Loucy (cell line): ENCODE measurements around the gene COL17A1.

Experiments used
- H2AFZ ChIP-seq: fragments of 200-600 bp; sonication (generic); 2 replicates; pipeline ENCODE4 v1.6.0; 2016; ENCODE audit warnings: antibody characterized with exemption, mild to moderate bottlenecking, low read length, moderate library complexity
- H3F3A ChIP-seq: fragments of 200-600 bp; 2 replicates; pipeline ENCODE4 v1.6.0; 2016; ENCODE audit warnings: antibody characterized with exemption, low read depth, mild to moderate bottlenecking
- H3K27me3 ChIP-seq: fragments of 200-600 bp; sonication (generic); 2 replicates; pipeline ENCODE4 v1.6.1; 2014; ENCODE audit warnings: low read length, mild to moderate bottlenecking; ENCODE audit not compliant: insufficient read depth, poor library complexity, severe bottlenecking
- H3K36me3 ChIP-seq: fragments of 200-600 bp; sonication (generic); 2 replicates; pipeline ENCODE4 v1.6.1; 2016; ENCODE audit warnings: low read length; ENCODE audit not compliant: insufficient read depth
- H3K4me1 ChIP-seq: fragments of 200-600 bp; sonication (generic); 2 replicates; pipeline ENCODE4 v1.5.1; 2014; ENCODE audit warnings: low read length, mild to moderate bottlenecking; ENCODE audit not compliant: insufficient read depth, poor library complexity, severe bottlenecking
- H3K4me2 ChIP-seq: fragments of 200-600 bp; sonication (generic); 2 replicates; pipeline ENCODE4 v1.6.0; 2014; ENCODE audit warnings: antibody characterized with exemption, low read length, low read depth, mild to moderate bottlenecking; ENCODE audit not compliant: poor library complexity, severe bottlenecking
- H3K4me3 ChIP-seq: fragments of 200-600 bp; sonication (generic); 2 replicates; pipeline ENCODE4 v1.5.1; 2014; ENCODE audit warnings: low read length, mild to moderate bottlenecking, mixed read lengths; ENCODE audit not compliant: poor library complexity, severe bottlenecking
- H3K79me2 ChIP-seq: fragments of 200-600 bp; sonication (generic); 2 replicates; pipeline ENCODE4 v1.6.1; 2014; ENCODE audit warnings: low read length; ENCODE audit not compliant: insufficient read depth
- H3K9ac ChIP-seq: fragments of 200-600 bp; sonication (generic); 2 replicates; pipeline ENCODE4 v1.6.0; 2014; ENCODE audit warnings: mild to moderate bottlenecking, low read depth, low read length, moderate library complexity; ENCODE audit not compliant: poor library complexity, severe bottlenecking
- H3K9me2 ChIP-seq: fragments of 200-600 bp; sonication (generic); replicated peaks from 2 replicates; pipeline ENCODE4 v1.6.1; 2016; ENCODE audit warnings: low read depth, low read length, mixed read lengths
- H3K9me3 ChIP-seq: fragments of 200-600 bp; sonication (generic); 2 replicates; pipeline ENCODE4 v1.6.1; 2014; ENCODE audit warnings: mild to moderate bottlenecking, antibody characterized with exemption, low read length, low read depth; ENCODE audit not compliant: insufficient read depth
- H4K20me1 ChIP-seq: fragments of 200-600 bp; sonication (generic); 2 replicates; pipeline ENCODE4 v1.6.0; 2014; ENCODE audit warnings: antibody characterized with exemption, low read length, mild to moderate bottlenecking; ENCODE audit not compliant: insufficient read depth, poor library complexity, severe bottlenecking
- EZH2phosphoT487 ChIP-seq: fragments of 200-600 bp; IDR thresholded peaks from 2 replicates; pipeline ENCODE4 v1.6.1; 2018; ENCODE audit warnings: antibody characterized with exemption, mild to moderate bottlenecking, moderate library complexity, borderline replicate concordance
- TF ChIP-seq, protein P1 (sequence below): fragments of 200-600 bp; sonication (generic); conservative IDR thresholded peaks from 2 replicates; pipeline ENCODE4 v1.5.1; 2014; ENCODE audit warnings: mild to moderate bottlenecking, antibody characterized with exemption, low read length

COL17A1 gene

DNA sequence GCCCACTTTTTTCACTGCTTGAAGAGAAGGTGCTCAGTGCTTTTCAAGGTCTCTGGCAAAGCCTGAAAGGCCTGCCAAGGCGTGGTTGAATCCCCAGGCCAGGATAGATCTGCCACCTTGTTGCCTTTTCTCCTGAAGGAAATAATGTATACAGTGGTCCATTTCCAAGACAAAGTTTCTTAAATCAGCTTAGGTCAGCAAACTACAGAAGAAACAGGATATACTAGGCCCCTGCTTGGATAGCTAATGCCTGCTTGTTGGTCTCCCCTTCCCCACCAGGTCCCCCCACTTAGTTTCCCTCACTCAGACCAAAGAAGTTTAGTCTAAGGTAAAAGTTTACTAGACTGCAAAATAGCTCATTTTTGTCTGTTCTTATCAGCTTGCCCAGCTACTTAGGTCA is 19.9 kb downstream of the COL17A1 start:
- H3F3A ChIP-seq: no peaks in the 10 kb centered on the region
- no peaks in the 10 kb centered on the region for H3K79me2 ChIP-seq
- H2AFZ ChIP-seq: no peak overlapping the region
- TF ChIP-seq, protein P1, sequence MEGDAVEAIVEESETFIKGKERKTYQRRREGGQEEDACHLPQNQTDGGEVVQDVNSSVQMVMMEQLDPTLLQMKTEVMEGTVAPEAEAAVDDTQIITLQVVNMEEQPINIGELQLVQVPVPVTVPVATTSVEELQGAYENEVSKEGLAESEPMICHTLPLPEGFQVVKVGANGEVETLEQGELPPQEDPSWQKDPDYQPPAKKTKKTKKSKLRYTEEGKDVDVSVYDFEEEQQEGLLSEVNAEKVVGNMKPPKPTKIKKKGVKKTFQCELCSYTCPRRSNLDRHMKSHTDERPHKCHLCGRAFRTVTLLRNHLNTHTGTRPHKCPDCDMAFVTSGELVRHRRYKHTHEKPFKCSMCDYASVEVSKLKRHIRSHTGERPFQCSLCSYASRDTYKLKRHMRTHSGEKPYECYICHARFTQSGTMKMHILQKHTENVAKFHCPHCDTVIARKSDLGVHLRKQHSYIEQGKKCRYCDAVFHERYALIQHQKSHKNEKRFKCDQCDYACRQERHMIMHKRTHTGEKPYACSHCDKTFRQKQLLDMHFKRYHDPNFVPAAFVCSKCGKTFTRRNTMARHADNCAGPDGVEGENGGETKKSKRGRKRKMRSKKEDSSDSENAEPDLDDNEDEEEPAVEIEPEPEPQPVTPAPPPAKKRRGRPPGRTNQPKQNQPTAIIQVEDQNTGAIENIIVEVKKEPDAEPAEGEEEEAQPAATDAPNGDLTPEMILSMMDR: no peak
- TF ChIP-seq EZH2phosphoT487: no peak
- H3K9me2 ChIP-seq: no peaks in the 10 kb centered on the region
- H3K4me3 ChIP-seq: no peak overlapping the region
- H3K9me3 ChIP-seq: no peaks in the 10 kb centered on the region
- no peaks in the 10 kb centered on the region for H4K20me1 ChIP-seq
- H3K36me3 ChIP-seq: no peaks in the 10 kb centered on the region
- H3K4me2 ChIP-seq: no peak overlapping the region
- no peaks in the 10 kb centered on the region for H3K4me1 ChIP-seq
- H3K27me3 ChIP-seq: no peaks in the 10 kb centered on the region
- H3K9ac ChIP-seq: no peak overlapping the region

DNA sequence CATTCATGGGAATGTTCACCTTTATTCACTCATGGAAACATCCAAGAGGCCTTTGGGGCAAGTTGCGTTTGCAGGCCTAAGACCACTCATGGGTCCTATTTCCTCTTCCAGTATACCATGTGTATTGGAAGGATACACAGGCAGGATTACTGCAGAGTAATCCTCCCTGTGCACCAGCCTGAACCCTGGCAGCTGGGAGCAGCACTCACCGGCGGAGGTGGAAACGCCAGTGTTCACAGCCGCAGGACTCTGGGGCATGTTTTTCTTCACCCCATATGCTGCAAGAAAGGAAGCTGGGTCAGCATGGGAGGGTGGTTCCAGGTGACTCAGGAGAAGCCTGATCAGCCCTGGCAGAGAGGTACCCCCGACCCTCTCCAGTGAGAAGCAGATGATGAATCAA is 24.5 kb downstream of the COL17A1 start:
- no peaks in the 10 kb centered on the region for H3K9me3 ChIP-seq
- H4K20me1 ChIP-seq: no peaks in the 10 kb centered on the region
- H3K27me3 ChIP-seq: no peaks in the 10 kb centered on the region
- no peaks in the 10 kb centered on the region for H3F3A ChIP-seq
- no peaks in the 10 kb centered on the region for H3K36me3 ChIP-seq
- H3K79me2 ChIP-seq: no peaks in the 10 kb centered on the region
- no peak overlapping the region for H3K4me2 ChIP-seq
- H3K9ac ChIP-seq: no peak overlapping the region
- H3K4me1 ChIP-seq: no peaks in the 10 kb centered on the region
- no peaks in the 10 kb centered on the region for H3K9me2 ChIP-seq
- TF ChIP-seq, protein P1: no peak
- TF ChIP-seq EZH2phosphoT487: no peak
- no peak overlapping the region for H3K4me3 ChIP-seq
- no peak overlapping the region for H2AFZ ChIP-seq

- H3K9me2 ChIP-seq: no peaks in the 10 kb centered on the region
- H3K27me3 ChIP-seq: no peaks in the 10 kb centered on the region
- no peak overlapping the region for H3K9ac ChIP-seq
- no peaks in the 10 kb centered on the region for H3K9me3 ChIP-seq
- H4K20me1 ChIP-seq: no peaks in the 10 kb centered on the region
- no peaks in the 10 kb centered on the region for H3K4me1 ChIP-seq
- no peak overlapping the region for H2AFZ ChIP-seq
- no peaks in the 10 kb centered on the region for H3F3A ChIP-seq
- TF ChIP-seq EZH2phosphoT487: no peak
- TF ChIP-seq, protein P1: no peak
- no peak overlapping the region for H3K4me3 ChIP-seq
- no peaks in the 10 kb centered on the region for H3K36me3 ChIP-seq
- no peak overlapping the region for H3K4me2 ChIP-seq
- no peaks in the 10 kb centered on the region for H3K79me2 ChIP-seq
Measured at GRCh38 chr10:104059364-104059763, 26.3 kb downstream of the COL17A1 start.
